Epithelial cell of prostate (primary cell): Measurements from ENCODE around the gene KCTD19.
A peak's percentile ranks its signal among the peaks of the same experiment; 100 is the strongest.

ENCODE experiments used
- DNase-seq: peaks from one replicate; pipeline ENCODE4 v3.0.0-alpha.2; 2011; ENCODE audit warnings: low read depth, low spot score
- H3K27ac ChIP-seq: fragments of 450-650 bp; 2 replicates; pipeline ENCODE4 v1.5.1; 2017; ENCODE audit warnings: mild to moderate bottlenecking

KCTD19 gene

DNA sequence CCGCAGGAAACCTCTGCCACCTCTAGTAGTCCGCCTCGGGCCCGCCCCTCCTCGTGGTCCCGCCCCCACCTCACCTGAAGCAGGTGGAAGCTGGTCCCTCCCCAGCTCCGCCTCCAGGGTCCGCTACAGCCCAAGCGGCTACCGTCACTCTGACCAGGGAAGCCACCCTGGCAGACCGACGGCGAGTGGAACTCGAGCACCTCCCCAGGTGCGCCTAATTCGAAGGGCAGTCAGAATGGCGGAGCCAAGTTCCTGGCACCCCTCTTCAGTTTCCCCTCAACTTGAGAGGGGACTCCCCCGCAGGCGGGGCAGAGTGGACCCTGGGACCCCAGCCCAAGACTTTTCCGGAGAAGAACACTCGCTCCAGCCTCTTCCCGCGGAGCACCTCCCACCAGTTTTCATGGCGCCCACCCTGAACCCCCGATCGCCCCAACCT lies 79.8 kb downstream of the KCTD19 start:
- peak overlapping the region; percentile 95 for H3K27ac ChIP-seq
- no peak for DNase-seq

DNA sequence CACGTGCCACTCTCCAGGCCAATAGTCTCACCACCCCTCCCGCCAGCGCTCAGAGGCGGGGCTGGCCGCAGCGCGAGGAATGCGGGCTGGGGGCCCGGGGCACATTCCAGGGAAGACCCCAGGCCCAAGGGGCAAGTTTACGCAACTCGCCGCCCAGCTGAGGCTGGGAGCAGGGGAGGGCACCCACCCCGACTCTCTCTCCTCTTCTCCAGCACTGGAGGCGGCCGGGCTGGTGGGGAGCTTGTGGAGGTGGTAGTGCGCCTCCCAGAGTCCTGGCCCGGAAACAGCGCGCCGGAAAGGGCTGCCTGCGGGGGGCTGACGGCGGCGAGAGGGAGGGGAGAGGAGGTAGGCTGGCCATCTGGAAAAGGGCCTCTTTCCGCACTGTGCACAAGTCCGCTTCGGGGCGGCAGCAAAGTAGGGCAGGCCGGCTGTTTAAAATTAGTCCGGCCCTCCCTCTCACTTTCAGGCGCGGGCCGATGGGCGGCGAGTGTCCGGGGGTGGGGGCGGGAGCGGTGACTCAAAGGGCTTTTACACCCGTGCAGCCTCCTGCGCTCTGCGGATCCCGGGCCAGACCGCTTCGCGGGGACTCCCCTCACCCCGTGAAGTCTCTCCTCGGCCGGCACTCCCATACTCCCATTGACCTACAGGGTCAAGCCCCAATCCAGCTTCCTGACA lies 80.3 kb downstream of the KCTD19 start:
- peak overlapping the region; percentile 95 for H3K27ac ChIP-seq
- DNase-seq: no peak

DNA sequence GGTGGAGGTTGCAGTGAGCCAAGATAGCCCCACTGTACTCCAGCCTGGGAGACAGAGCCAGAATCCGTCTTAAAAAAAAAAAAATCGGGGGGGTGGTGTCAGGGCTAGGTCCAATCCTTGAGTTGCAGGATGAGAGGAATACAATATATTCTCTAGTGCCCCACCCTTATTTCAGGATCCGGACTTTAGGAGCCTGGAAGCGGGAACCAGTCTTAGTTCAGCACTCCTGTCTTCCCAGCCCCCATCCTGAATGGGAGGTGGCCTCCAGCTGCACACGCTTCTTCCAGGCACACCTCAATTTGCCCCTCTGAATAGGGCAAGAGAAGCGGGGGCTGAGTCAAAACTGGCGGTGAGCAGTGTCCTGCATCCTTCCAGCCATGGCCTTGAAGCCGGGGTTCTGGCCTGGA lies 80.9 kb downstream of the KCTD19 start:
- DNase-seq: no peak
- peak overlapping the region; percentile 95 for H3K27ac ChIP-seq

DNA sequence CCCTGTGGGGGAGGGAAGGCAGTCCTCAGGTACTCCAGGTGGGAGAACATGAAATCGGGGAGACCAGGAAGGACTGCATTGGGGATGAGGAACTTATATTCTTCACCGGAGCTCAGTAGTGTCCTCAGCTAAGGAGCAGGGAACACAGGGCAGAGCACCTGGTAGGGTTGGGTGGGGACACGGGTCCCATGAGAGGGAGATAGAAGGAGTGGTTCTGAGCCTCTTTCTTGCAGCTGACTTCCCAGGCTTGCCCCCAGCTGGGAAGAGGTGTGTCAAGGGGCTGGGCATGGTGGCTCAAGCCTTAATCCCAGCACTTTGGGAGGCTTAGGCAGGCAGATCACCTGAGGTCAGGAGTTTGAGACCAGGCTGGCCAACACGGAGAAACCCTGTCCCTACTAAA lies 81.4 kb downstream of the KCTD19 start:
- DNase-seq: no peak
- H3K27ac ChIP-seq: peak overlapping the region; percentile 95

DNA sequence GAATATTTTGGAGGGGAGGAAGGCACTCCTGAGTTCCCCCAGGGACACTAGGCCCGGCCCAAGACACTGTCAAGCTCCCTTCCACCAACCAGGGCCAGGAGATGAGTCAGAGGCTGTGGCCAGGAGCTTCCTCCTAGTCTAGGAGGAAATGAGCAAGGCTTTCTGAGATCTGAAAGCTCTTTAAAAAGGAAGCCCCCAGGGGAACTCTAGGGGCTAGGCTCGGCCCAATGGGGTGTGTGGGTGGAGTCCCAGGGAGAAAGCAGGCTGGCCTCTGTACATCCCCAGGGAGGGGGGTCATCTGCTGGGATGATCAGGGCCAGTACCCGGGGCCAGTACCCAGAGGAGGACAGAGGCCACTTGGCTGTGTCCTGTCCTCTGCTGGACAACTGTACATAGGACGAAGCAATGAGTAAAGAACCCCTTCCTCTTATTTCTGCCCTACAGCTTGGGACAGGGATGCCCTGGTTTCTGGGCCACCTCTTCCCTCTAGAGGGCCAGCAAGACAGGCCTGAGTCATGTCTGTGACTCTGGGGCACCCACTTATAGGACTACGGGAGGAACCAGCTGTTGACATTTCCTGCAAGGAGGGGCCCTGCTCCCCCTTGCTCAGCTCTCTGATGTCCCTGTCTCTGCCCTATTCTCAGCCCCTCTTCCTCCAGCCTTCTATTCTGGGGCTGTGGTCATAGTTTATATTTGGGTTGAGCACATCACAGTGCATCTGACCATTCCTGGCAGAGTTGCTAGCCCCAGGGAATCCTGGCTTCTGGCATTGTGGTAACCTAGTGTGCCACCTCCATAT lies 82.0 kb downstream of the KCTD19 start:
- no peak for DNase-seq
- peak overlapping the region; percentile 95 for H3K27ac ChIP-seq

DNA sequence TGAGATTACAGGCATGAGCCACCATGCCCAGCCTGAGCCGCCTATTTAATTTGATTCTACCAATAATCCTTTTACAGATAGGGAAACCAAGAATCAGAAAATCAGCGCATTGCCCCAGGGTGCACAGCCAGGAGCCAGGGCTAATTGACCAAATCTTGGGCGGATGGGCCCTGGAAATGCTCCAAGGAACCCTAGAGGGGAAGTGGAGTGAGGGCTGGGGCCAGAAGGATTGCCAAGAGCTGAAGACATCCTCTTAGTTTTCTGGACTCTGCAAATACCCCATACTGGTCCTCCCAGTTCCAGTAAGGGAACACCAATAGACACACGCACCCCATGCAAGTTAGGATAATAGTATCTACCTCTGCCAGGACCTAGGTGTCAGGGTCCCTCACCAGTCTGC lies 83.1 kb downstream of the KCTD19 start:
- H3K27ac ChIP-seq: peak overlapping the region; percentile 95
- DNase-seq: no peak

DNA sequence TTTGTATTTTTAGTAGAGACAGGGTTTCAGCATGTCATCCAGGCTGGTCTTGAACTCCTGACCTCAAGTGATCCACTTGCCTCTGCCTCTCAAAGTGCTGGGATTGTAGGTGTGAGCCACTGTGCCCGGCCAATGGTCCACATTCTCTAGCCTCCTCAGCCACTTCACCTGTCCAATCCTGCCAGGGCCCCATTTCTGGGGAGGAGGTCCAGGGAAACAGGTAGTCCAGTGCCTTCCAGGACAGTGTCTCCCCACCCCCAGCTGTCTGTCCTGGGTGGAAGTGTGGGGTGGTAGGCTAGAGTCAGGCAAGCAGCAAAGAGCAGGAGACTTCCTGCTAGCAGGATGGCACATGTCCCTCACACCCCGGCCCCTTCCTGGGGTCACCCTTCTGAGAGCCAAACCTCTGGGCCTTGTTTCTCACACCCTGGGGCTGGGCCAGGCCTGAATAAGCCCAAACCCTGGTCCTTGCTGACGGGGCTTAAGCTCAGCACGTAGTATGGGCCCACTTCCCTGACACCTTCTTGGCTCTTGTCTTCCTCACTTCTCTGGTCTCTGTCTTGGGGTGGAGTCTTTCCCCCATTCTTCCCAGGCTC lies 84.3 kb downstream of the KCTD19 start:
- DNase-seq: no peak
- H3K27ac ChIP-seq: peak overlapping the region; percentile 95

DNA sequence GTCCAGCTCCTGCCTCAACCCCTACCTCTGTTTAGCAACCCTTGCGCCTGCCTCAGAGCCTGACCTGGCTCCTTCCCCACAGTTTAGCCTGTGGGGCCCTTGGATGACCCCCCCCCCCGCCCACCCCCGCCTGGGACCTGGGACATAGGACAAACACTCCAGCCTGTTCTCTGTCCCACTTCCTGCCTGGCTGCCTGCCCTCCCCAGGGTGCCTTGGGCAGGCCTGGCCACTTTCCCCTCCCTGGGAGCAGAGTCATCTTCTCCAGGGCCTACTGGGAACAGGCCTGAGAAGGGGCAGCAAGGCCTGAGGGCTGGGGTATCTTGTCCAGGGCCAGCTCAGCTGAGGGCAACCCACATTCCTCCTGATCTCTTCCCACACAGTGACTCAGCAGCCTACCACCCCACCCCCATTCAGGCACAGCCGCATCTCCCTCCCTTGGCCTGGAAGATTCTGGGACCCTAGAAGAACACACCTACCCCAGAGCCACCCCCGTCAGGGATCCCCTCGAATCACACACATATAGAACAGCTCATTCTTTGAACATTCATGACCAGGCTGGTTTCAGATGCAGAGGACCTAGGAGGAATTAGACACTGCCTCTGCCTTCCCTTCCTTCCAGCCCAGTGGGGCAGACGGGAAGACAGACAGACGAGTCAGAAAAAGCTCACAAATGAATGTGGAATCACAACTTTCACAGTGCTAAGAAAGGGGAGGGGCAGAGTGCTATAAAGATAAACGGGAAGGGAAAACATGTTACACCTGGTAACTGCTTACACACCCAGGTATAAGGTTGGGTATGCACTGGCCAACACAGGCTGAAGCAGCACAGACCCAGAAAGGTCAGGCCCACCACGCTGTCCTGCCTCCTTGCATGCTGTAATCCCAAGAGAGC lies 85.3 kb downstream of the KCTD19 start:
- DNase-seq: no peak
- H3K27ac ChIP-seq: peak overlapping the region; percentile 95

DNA sequence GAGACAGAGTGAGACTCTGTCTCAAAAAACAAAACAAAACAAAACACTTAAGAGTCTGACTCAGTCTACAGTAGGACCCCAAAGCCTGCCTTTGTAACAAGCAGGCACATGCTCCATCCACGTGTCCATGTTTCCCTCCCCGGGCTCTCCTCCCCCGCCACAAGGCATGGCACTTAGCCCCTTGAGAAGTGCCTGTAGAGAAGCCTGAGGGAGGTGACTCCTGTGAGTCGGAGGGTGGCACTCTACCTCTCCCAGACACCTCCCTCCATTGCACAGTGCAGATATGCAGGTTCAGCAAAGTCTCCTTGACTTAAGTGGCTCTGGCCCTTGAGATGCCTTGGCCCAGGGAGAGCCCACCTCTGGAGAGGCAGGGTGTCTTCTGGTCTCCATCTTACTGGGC lies 86.0 kb downstream of the KCTD19 start:
- no peak for DNase-seq
- H3K27ac ChIP-seq: peak overlapping the region; percentile 95
